ENCODE data around the gene TCP10L. TPM values are rescaled to one million over a fixed set of nuclear protein-coding genes. Genes with fewer than 3 reads are reported as not detected.

The TCP10L gene
- total and polyA plus RNA-seq, 10 of the 15 experiments (the other 5 are each of a cell fraction or from before 2014, with no cell fraction given) = 0.11 to 0.45 (median 0.19) TPM; not detected in 3

DNA sequence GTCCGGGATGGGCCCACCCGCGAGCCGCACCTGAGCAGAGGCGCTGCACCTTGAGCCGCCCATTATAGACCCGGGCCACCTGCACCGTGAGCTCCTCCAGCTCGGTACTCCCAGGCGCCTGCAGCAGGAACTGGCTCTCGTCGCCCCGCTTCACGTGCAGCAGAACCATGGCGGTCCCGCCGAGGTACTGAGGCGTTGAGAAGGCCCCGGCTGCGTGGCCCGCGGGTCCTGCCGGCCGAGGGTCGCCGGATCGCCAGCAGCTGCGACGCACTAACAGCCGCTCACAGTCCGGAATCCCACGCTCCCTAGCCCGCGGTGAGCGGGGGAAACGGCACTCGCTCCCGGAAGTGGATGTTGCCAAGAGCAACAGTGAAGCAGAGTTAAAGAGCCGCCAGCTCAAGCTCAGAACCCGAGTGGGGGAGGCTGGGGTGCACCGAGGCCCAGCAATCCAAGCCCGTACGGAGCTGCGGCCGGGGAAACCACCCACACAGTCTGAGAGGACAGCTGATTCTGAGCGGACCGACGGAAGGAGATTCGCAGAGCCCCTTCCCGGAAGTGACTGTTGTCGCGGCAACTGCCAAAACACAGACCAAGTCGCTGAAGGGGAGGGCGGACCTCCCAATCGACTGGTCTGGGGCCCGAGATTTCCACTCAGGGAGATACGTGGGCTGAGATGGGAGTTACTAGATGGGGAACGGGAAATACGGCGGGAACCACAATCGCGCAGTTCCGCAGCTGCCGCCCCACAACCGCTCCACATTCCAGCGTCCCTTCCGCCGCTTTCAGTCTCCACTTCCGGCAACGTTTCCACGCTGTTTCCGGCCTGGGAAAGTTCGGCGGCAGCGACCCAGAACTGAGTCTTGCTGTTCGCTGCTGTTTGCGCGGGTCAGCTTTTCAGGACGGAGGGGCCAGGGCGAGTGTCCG lies 27.0 kb upstream of the TCP10L start, which contains the start of gene CFAP298 (continued):
- TF ChIP-seq ETV6 (conservative IDR thresholded peaks at IDR 0.05 in 1 of 2, IDR thresholded peaks at IDR 0.05 in 1 of 2; ENCODE audit: borderline replicate concordance in 1 of 2, low read depth in 1 of 2) = peak in 1 of 2 experiments; percentile 92; a peak in 2 of 4 replicates
- TF ChIP-seq PAX8 (IDR thresholded peaks at IDR 0.05) = no peak
- TF ChIP-seq MEF2A (IDR thresholded peaks at IDR 0.05; ENCODE audit: insufficient read depth, low read depth, low read length) = no peak
- no peak for TF ChIP-seq CBX3 (IDR thresholded peaks at IDR 0.05; ENCODE audit: borderline replicate concordance, low read depth)
- no peak for TF ChIP-seq ZNF384 (IDR thresholded peaks at IDR 0.05; ENCODE audit: borderline replicate concordance, low read depth, low read length)
- TF ChIP-seq, protein P1, sequence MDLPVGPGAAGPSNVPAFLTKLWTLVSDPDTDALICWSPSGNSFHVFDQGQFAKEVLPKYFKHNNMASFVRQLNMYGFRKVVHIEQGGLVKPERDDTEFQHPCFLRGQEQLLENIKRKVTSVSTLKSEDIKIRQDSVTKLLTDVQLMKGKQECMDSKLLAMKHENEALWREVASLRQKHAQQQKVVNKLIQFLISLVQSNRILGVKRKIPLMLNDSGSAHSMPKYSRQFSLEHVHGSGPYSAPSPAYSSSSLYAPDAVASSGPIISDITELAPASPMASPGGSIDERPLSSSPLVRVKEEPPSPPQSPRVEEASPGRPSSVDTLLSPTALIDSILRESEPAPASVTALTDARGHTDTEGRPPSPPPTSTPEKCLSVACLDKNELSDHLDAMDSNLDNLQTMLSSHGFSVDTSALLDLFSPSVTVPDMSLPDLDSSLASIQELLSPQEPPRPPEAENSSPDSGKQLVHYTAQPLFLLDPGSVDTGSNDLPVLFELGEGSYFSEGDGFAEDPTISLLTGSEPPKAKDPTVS (IDR thresholded peaks at IDR 0.05; ENCODE audit: low read depth, low read length) = no peak
- TF ChIP-seq, protein P2, sequence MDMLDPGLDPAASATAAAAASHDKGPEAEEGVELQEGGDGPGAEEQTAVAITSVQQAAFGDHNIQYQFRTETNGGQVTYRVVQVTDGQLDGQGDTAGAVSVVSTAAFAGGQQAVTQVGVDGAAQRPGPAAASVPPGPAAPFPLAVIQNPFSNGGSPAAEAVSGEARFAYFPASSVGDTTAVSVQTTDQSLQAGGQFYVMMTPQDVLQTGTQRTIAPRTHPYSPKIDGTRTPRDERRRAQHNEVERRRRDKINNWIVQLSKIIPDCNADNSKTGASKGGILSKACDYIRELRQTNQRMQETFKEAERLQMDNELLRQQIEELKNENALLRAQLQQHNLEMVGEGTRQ (IDR thresholded peaks at IDR 0.05; ENCODE audit: borderline replicate concordance, low read depth, low read length) = no peak
- TF ChIP-seq SMARCA5 (IDR thresholded peaks at IDR 0.05) = no peak
- no peak for TF ChIP-seq JUND (IDR thresholded peaks at IDR 0.05; ENCODE audit: low read depth, low read length)
- TF ChIP-seq DPF2 (IDR thresholded peaks at IDR 0.05) = no peak
- TF ChIP-seq, protein P3, sequence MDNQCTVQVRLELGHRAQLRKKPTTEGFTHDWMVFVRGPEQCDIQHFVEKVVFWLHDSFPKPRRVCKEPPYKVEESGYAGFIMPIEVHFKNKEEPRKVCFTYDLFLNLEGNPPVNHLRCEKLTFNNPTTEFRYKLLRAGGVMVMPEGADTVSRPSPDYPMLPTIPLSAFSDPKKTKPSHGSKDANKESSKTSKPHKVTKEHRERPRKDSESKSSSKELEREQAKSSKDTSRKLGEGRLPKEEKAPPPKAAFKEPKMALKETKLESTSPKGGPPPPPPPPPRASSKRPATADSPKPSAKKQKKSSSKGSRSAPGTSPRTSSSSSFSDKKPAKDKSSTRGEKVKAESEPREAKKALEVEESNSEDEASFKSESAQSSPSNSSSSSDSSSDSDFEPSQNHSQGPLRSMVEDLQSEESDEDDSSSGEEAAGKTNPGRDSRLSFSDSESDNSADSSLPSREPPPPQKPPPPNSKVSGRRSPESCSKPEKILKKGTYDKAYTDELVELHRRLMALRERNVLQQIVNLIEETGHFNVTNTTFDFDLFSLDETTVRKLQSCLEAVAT (IDR thresholded peaks at IDR 0.05) = peak; percentile 72
- TF ChIP-seq KAT2A (conservative IDR thresholded peaks at IDR 0.05; ENCODE audit: control insufficient read depth, low read depth, low read length) = no peak
- TF ChIP-seq, protein P4, sequence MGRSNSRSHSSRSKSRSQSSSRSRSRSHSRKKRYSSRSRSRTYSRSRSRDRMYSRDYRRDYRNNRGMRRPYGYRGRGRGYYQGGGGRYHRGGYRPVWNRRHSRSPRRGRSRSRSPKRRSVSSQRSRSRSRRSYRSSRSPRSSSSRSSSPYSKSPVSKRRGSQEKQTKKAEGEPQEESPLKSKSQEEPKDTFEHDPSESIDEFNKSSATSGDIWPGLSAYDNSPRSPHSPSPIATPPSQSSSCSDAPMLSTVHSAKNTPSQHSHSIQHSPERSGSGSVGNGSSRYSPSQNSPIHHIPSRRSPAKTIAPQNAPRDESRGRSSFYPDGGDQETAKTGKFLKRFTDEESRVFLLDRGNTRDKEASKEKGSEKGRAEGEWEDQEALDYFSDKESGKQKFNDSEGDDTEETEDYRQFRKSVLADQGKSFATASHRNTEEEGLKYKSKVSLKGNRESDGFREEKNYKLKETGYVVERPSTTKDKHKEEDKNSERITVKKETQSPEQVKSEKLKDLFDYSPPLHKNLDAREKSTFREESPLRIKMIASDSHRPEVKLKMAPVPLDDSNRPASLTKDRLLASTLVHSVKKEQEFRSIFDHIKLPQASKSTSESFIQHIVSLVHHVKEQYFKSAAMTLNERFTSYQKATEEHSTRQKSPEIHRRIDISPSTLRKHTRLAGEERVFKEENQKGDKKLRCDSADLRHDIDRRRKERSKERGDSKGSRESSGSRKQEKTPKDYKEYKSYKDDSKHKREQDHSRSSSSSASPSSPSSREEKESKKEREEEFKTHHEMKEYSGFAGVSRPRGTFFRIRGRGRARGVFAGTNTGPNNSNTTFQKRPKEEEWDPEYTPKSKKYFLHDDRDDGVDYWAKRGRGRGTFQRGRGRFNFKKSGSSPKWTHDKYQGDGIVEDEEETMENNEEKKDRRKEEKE (IDR thresholded peaks at IDR 0.05) = no peak
- TF ChIP-seq IKZF1 (conservative IDR thresholded peaks at IDR 0.05) = peak; percentile 96
- TF ChIP-seq MYC (IDR thresholded peaks at IDR 0.05; ENCODE audit: insufficient read depth, insufficient read length, insufficient replicate concordance, low read length, severe bottlenecking) = peak; percentile 59
- TF ChIP-seq, protein P5, sequence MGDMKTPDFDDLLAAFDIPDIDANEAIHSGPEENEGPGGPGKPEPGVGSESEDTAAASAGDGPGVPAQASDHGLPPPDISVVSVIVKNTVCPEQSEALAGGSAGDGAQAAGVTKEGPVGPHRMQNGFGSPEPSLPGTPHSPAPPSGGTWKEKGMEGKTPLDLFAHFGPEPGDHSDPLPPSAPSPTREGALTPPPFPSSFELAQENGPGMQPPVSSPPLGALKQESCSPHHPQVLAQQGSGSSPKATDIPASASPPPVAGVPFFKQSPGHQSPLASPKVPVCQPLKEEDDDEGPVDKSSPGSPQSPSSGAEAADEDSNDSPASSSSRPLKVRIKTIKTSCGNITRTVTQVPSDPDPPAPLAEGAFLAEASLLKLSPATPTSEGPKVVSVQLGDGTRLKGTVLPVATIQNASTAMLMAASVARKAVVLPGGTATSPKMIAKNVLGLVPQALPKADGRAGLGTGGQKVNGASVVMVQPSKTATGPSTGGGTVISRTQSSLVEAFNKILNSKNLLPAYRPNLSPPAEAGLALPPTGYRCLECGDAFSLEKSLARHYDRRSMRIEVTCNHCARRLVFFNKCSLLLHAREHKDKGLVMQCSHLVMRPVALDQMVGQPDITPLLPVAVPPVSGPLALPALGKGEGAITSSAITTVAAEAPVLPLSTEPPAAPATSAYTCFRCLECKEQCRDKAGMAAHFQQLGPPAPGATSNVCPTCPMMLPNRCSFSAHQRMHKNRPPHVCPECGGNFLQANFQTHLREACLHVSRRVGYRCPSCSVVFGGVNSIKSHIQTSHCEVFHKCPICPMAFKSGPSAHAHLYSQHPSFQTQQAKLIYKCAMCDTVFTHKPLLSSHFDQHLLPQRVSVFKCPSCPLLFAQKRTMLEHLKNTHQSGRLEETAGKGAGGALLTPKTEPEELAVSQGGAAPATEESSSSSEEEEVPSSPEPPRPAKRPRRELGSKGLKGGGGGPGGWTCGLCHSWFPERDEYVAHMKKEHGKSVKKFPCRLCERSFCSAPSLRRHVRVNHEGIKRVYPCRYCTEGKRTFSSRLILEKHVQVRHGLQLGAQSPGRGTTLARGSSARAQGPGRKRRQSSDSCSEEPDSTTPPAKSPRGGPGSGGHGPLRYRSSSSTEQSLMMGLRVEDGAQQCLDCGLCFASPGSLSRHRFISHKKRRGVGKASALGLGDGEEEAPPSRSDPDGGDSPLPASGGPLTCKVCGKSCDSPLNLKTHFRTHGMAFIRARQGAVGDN (IDR thresholded peaks at IDR 0.05) = peak; percentile 36; the same call in 1 of the 2 replicates
- no peak for TF ChIP-seq HDGF (IDR thresholded peaks at IDR 0.05)
